ENCODE data around the gene VRK2.

DNA sequence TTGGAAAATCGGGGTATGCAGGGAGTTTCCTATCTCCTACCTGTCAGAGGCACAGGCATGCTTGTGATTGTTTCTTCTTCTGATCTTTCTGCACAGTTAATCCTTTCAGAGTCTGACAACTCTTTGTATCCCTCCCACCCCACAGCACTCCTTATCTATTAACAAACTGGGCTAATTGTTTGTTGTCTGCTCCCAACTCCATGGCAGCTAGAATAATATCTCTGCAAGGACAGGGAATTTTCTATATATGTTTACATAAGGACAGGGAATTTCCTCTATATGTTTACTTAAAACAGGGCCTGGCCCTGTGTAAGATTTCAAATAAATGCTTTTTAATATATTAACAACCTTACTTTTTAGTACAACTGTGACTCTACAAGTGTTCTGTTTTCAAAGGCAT lies 36.0 kb upstream of the VRK2 start:
- TF ChIP-seq POLR2AphosphoS5 (IDR thresholded peaks at IDR 0.05) (no peak), CTCF (IDR thresholded peaks at IDR 0.05 in 8 of 11, conservative IDR thresholded peaks at IDR 0.05 in 3 of 11) (no peak), POLR2A (IDR thresholded peaks at IDR 0.05) (no peak)

All from spleen (tissue), 7 donors.